Germinal center (tissue), 1 donor: ENCODE results near the gene ADAMTSL3.
A peak's percentile ranks its signal among the peaks of the same experiment; 100 is the strongest.
"Not testable (repeated sequence)": the region's sequence is repeated elsewhere in the genome, so short reads cannot be mapped to it uniquely, and the experiment has no call there.

Experiments used
- DNase-seq: peaks from one replicate; pipeline ENCODE4 v3.0.0; 2012; ENCODE audit warnings: mixed read lengths, low spot score

Gene ADAMTSL3

DNA sequence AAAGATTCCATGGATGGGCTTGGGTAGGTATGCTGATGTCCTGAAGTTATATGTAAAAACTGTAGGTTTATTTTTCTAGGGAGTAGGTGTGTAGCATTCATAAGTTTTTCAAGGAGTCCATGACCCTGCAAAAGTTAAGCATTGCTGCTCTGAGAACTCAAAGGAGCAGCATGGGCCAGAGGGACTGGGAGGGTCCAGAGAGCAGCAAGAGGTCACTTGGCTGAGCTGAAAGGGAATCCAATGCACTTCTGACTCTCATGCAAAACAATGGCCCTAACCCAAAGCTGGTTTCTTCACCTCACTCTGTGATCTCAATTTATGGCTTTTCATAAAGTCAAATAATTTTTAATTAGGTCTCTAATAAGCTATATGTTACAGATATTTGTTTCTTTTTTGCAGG lies 383.4 kb downstream of the ADAMTSL3 start:
- no peak for DNase-seq

DNA sequence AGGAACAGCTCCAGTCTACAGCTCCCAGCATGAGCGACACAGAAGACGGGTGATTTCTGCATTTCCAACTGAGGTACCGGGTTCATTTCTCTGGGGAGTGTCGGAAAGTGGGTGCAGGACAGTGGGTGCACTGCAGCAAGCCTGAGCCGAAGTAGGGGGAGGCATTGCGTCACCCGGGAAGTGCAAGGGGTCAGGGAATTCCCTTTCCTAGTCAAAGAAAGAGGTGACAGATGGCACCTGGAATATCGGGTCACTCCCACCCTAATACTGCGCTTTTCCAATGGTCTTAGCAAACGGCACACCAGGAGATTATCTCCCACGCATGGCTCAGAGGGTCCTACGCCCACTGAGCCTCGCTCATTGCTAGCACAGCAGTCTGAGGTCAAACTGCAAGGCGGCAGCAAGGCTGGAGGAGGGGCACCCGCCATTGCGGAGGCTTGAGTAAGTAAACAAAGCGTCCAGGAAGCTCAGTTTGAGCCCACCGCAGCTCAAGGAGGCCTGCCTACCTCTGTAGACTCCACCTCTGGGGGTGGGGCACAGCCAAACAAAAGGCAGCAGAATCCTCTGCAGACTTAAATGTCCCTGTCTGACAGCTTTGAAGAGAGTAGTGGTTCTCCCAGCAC lies 388.6 kb downstream of the ADAMTSL3 start:
- not testable (repeated sequence) for DNase-seq

DNA sequence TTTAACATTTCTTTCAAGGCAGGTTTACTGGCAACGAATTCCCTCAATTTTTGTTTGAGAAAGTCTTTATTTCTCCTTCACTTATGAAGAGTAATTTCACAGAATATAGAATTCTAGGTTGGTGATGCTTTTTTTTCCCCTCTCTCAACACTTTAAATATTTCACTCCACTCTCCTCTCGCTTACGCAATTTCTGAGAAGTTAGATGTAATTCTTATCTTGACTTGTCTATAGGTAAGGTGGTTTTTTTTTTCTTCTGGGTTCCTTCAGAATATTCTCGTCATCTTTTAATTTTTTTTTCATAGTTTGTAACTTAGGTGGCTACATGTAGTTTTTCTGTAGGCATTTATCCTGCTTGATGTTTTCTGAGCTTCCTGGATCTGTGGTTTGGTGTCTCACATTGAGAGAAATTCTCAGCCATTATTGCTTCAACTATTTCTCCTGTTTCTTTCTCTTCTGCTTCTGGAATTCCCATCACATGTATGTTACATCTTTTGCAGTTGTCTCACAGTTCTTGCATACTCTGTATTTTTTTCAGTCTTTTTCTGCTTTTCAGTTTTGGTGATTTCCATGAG lies 392.2 kb downstream of the ADAMTSL3 start:
- DNase-seq: no peak

DNA sequence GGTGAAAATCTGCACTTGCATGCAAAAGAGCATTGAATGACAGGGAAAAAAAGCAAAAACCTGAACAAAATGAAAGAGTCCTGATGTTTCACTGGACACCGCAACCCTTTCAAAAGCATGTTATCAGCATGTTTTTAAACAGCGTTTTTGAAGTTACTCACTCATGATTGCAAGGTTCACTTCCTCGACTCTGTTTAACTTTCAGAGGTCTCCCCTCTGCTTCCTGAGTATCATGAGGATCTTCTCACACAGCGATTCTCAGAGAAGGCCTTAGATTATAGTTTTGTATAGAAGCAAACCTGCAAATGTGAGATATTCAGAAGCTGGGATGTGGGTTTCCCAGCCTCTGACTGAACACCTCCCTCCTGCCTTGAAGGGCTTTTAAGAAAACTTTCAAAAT lies 395.6 kb downstream of the ADAMTSL3 start:
- not testable (repeated sequence) for DNase-seq

DNA sequence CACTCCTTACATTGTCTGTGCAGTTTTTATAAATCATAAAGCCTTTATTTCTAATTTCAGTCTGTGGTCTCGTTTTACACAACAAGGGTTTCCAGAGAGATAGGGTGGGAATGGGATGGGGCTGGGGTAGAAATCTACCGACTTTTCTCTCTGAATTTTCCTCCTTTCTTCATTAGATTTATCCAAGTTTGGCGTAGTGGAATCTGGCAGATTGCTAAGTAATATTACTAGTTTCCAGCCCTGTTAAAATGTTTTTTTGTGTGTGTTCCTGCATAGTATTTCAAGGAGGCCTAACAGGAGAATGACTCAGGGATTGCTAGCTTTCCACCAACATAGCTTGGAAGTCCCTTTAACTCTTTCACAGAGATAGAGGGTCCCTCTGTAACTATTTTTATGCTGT lies 396.2 kb downstream of the ADAMTSL3 start:
- DNase-seq: no peak

DNA sequence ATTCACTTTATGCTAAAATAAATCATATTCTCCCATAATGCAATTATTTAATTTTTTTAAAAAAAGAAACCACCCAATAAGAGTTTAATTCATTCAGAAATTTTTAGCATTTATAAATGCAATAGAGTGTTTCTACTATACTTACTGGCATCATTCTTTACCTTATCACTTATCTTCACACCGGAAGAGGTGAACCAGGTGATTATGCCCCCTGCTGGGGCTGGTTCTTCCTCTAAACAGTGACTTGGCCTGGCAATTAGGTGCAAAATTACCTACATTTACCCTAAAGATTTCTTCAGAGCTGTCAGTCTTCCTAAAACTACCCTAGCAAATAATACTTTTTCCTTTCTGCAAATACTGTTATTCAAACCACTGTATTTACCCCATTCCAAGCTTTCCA lies 397.2 kb downstream of the ADAMTSL3 start:
- not testable (repeated sequence) for DNase-seq

DNA sequence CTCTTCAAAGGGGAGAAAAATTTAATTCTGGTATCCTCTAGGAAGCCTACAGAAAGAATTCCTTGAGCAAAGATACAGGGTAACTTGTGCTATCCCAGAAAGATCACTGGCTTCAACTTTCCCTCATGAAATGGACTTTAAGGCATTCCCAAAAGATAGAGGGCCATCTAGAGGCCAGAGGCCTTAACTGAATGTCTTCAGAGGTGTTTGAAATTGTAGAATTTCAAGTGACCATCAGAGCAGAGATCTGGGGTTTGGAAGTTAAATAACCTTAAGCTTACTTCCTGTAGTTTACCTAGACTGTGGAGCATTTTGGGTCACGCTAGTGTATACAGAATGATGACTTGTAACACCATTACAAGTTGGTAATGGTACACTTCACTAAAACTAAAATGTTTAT lies 400.6 kb downstream of the ADAMTSL3 start:
- DNase-seq: not testable (repeated sequence)

DNA sequence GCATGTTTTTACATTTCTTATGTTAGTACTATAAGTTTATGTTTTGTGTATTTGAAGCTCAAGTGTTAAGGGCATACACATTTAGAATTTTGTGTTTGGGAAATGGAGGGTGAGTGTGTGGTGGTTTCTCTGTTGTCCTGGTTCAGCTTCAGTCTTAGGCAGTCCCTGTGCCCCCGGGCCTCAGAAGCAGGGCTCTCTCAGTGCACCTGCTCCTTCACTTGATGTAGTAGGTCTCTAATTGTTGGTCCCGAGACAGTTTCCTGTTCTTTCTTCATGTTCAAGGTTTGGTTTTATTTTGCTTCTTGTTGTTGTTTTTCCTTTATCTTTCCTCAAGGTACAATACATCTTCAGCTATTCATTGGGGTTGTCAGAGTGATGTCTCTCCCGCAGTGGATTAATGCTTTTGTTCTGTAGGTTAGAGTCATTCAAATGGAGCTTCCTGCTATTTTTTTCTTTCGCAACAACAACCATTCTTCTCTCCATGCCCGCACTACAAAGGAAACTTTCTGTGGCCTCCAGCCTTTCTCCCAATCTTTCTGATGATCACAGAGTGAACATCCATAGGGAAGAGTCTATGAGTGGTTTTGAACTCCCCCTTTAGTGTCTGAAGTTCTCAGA lies 403.9 kb downstream of the ADAMTSL3 start:
- no peak for DNase-seq

DNA sequence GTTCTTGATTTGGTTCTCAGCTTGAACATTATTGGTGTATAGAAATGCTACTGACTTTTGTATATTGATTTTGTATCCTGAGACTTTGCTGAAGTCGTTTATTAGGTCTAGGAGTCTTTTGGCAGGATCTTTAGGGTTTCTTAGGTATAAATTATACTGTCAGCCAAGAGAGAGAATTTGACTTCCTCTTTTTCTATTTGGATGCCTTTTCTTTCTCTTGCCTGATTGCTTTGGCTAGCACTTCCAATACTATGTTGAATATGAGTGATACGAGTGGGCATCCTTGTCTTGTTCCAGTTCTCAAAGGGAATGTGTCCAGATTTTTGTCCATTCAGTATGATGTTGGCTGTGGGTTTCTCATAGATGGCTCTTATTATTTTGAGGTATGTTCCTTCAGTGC lies 409.8 kb downstream of the ADAMTSL3 start:
- DNase-seq: not testable (repeated sequence)

DNA sequence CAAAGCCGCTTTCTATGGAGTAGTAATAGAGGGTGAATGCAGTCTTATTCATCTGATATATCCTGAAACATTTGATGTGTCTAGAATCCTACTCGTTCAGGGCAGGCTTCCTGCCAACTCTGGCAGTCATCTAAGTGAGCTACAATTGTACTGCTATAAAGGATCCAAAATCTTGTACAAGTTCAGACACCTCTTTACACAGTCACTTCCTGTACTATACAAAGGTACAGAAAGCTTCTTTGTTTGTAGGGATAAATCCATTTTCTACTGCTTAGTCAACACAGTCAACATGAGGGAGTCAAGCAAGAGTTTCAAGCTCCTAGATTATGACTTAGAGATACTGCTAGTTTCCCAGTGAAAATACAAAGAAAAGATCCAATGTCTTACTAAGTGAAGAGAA lies 414.8 kb downstream of the ADAMTSL3 start:
- DNase-seq: not testable (repeated sequence)

DNA sequence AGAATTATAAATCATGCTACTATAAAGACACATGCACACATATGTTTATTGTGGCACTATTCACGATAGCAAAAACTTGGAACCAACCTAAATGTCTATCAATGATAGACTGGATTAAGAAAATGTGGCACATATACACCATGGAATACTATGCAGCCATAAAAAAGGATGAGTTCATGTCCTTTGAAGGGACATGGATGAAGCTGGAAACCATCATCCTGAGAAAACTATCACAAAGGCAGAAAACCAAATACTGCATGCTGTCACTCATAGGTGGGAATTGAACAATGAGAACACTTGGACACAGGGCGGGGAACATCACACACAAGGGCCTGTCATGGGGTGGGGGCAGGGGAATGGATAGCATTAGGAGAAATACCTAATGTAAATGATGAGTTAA lies 424.1 kb downstream of the ADAMTSL3 start:
- not testable (repeated sequence) for DNase-seq

DNA sequence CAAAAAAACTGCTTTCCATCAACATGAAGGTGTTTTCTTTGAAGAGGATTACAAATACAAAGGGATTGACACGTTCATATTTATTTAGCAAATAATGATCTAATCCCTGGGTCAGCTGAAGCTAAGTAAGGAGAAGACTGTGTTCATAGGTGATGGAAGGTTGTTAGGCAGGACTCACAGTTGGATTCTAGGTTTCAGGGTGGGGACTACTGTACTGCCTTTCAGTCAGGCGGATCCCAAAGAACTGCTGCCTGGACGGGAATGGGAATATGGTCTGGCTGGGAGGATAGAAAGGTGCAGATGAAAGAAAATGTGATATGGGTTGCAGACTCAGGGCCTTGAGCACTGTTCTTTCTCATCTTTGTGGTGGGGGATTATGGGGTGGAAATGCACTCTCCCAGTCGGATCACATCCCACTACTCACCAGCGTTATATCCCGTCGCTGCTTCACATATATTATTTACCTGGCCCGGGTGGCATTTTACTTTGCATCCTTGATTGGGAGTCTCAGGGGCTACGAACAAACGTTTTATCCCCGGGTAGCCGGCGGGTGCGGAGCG lies 425.5 kb downstream of the ADAMTSL3 start:
- DNase-seq: not testable (repeated sequence)

DNA sequence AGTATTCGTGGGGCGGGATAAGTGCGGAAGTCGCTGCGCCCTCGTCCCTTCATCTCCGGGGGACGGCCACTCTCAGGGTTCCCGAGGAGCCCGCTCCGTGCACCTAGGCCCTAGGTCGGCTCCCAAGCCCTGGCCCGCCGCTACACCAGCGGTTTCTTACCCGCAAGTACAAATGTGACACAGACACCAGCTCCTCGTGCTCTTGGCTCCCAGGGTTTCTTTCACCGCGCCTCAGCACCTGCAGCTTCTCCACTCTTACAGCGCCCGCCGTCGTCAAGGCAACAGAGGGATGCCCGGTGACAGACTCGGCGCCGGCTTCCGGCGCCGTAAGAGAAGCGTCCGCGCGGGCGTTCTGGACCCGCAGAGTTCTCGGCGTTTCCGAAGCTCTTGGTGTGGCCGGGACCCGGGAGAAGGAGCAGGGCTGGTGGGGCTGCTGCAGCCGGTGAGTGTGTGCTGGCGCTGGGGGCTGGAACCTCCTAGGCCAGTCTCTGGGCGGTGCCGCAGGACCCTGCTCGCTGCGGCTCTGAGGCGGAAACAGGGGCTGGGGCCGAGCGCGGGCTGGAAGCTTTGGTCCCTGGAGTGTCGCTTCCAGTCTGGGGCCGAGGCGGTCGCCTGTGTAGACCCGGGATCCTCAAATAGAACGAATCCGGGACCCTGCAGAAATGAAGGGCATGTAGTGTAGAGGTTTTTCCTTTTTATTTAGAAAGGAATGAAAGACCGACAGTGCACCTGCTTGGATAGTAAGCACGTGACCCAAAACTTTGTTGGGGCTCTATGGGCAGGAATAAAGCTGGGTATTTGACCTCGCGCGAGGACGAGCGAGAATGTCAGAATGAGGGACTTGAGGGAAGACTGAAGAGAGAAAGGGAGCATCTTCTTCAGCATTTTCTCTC lies 426.2 kb downstream of the ADAMTSL3 start:
- DNase-seq: peak; percentile 34

DNA sequence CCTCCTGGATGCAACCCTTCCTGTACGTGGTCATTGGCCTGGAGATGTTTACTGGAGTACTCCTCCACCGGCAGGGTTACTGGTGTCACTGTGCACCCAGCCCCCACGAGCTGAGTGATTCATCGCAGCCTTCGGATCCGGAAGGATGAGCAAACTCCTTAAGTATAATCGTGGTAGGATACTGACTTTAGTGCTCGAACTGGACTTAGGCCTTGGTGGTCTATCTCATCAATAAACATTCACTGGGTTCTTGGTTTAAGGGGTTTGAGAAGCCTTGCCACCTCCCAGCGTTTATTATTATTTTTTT lies 426.8 kb downstream of the ADAMTSL3 start:
- DNase-seq: not testable (repeated sequence)

DNA sequence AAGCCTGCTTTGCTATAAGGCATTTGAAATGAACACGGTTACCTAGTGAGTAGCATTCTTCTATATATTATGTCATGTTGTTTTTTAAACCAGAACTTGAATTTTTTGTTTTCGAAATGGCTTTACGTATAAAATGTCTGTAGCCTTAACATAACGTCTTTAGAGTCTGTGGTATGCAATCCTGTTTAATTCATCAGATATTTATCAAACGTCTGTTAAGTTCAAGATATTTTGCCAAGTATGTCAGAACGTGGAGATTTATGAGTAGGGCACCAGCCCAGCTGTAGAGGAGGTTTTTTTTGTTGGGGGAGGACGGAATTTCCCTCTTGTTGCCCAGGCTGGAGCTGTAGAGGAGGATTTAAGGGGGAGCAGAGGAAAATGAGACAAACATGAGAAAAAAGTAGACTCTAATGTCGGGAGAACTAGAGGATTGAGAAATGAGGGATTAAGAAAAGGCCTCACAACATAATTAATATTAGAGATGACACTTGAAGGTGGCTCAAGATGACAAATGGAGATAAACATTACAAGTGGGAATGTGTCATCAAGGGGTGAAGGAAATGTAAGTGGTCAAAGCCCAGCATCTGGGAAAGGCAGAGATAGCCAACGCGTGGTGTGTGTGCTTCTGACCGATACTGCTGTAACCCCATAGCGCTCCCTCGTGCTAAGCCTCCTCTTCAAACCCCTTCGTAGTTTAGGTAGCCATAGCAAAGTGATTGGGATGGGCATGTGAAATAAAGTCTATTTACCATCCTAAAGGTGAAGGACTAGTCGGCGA lies 427.7 kb downstream of the ADAMTSL3 start:
- DNase-seq: no peak

DNA sequence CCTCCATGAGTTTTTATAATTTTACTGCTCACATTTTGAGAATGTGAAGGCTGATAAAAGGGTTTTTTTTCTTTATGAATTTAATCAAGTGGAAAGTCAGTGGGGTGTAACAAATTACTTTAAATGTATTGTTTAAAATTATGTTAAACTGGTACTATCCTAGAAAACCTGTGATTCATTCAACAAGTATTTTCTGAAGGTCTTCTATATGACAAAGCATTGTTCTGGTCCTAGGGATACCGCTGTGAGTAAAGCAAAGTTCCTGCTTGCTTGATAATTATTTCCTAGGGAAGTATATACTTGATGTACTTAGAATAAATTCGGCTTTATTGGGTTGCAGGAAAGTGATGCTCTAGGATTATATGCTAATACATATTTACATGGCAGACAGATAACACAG lies 428.8 kb downstream of the ADAMTSL3 start:
- DNase-seq: no peak

DNA sequence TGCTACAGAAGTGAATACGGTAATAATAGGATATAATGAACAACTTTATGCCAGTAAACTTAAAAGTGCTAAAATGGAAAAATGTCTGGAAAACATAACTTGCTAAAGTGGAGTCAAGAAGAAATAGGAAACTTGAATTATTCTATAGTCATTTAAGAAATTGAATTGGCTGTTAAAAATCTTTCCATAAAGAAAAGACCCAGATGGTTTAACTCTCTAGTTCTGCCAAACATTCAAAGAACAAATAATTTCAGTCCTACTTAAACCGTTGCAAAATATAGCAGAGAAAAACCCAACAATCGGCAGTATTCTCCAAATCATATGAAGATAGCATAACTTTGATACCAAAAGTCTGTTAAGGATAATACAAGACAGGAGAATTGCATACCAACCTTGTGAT lies 432.1 kb downstream of the ADAMTSL3 start:
- DNase-seq: not testable (repeated sequence)
